H1 (cell line): ENCODE data around the gene TTLL9. TPM values are rescaled to one million over a fixed set of nuclear protein-coding genes. Genes with fewer than 3 reads are reported as not detected.

Experiments
- CTCF ChIA-PET: fragments of 300-600 bp; sonication (Branson Sonifier 250); formaldehyde crosslinking; loops from one replicate; lab custom pipeline; 2021; ENCODE audit not compliant: partially characterized antibody; lab: Charles Lee
- POLR2A ChIA-PET: fragments of 300-600 bp; sonication (Branson Sonifier 250); formaldehyde crosslinking; loops from one replicate; lab custom pipeline; 2021; ENCODE audit warnings: inconsistent platforms; ENCODE audit not compliant: partially characterized antibody; lab: Charles Lee
- DNase-seq, 2 experiments: peaks; one replicate each; pipeline versions ENCODE4 v3.0.0 to v3.0.0-alpha.2; 2010 to 2022; ENCODE audit warnings: low spot score in 2 of 2, low read depth in 1 of 2, mixed read lengths in 1 of 2
- FAIRE-seq: peaks from 2 replicates; lab custom pipeline; 2011; peaks lifted over from hg19 to GRCh38; lab: Jason Lieb, UNC
- H2AFZ ChIP-seq: 2 replicates; pipeline ENCODE4 v1.8.1; 2012; ENCODE audit warnings: low read length, inconsistent platforms
- H2AK5ac ChIP-seq: 2 replicates; pipeline ENCODE4 v1.6.1; 2013; ENCODE audit warnings: low read depth, low read length
- H2BK120ac ChIP-seq: replicated peaks from 2 replicates; pipeline ENCODE3; 2013; ENCODE audit warnings: low read depth, low read length, inconsistent platforms
- H2BK12ac ChIP-seq: 2 replicates; pipeline ENCODE4 v1.6.1; 2013; ENCODE audit warnings: low read depth, low read length
- H2BK15ac ChIP-seq: 2 replicates; pipeline ENCODE4 v1.6.1; 2013; ENCODE audit warnings: low read length
- H2BK20ac ChIP-seq: 2 replicates; pipeline ENCODE4 v1.6.1; 2013; ENCODE audit warnings: low read length
- H2BK5ac ChIP-seq: 2 replicates; pipeline ENCODE4 v1.6.1; 2013; ENCODE audit warnings: low read depth, low read length
- H3K14ac ChIP-seq: 2 replicates; pipeline ENCODE4 v1.6.1; 2013; ENCODE audit warnings: inconsistent platforms; ENCODE audit not compliant: insufficient read length
- H3K18ac ChIP-seq: 2 replicates; pipeline ENCODE4 v1.6.1; 2013; ENCODE audit warnings: low read length; ENCODE audit errors: extremely low read depth
- H3K23ac ChIP-seq: 2 replicates; pipeline ENCODE4 v1.6.1; 2013; ENCODE audit warnings: inconsistent platforms; ENCODE audit not compliant: insufficient read length
- H3K23me2 ChIP-seq: 2 replicates; pipeline ENCODE4 v1.6.1; 2013; ENCODE audit warnings: low read depth, low read length
- H3K27ac ChIP-seq: 2 replicates; pipeline ENCODE4 v1.6.1; 2011; ENCODE audit warnings: low read depth, low read length, inconsistent platforms
- H3K27me3 ChIP-seq, 4 experiments: replicated peaks in 1 of 4; 1 replicate in 1 of 4; 2 replicates in 3 of 4; pipeline versions ENCODE4 v1.6.1 to v1.8.1; 2011 to 2013; ENCODE audit warnings: low read length in 3 of 4, mild to moderate bottlenecking in 3 of 4, inconsistent platforms in 2 of 4, mixed read lengths in 2 of 4, moderate library complexity in 1 of 4; ENCODE audit not compliant: control insufficient read depth in 3 of 4, insufficient read depth in 3 of 4; ENCODE audit errors: extremely low read depth in 1 of 4
- H3K36me3 ChIP-seq, 4 experiments: 2 replicates each; pipeline versions ENCODE4 v1.6.1 to v1.8.1; 2011 to 2013; ENCODE audit warnings: mild to moderate bottlenecking in 4 of 4, low read length in 3 of 4, moderate library complexity in 2 of 4, control low read depth in 1 of 4, inconsistent platforms in 1 of 4; ENCODE audit not compliant: insufficient read depth in 4 of 4, control insufficient read depth in 2 of 4
- H3K4ac ChIP-seq: replicated peaks from 2 replicates; pipeline ENCODE3; 2013; ENCODE audit warnings: low read length, low read depth, mixed read lengths, inconsistent platforms; ENCODE audit not compliant: insufficient read length
- H3K4me1 ChIP-seq, 4 experiments: replicated peaks in 1 of 4; 1 replicate in 1 of 4; 2 replicates in 3 of 4; pipeline versions ENCODE4 v1.6.1 to v1.8.1; 2011 to 2013; ENCODE audit warnings: low read length in 3 of 4, inconsistent platforms in 2 of 4, mixed read lengths in 1 of 4; ENCODE audit not compliant: insufficient read depth in 4 of 4, control insufficient read depth in 3 of 4
- H3K4me2 ChIP-seq, 2 experiments: 2 replicates each; pipeline versions ENCODE4 v1.6.1 to v1.8.1; 2011 to 2013; ENCODE audit warnings: low read depth in 2 of 2, low read length in 2 of 2, control low read depth in 1 of 2, inconsistent platforms in 1 of 2, mild to moderate bottlenecking in 1 of 2; ENCODE audit not compliant: insufficient read depth in 1 of 2
- H3K4me3 ChIP-seq, 4 experiments: fragments of 200-600, 300-600 bp in 1 of 4; sonication (generic), shearing (Covaris generic), sonication (Bioruptor Twin) in 1 of 4; 2 replicates each; pipeline versions ENCODE4 v1.5.1 to v1.8.1; 2011 to 2016; ENCODE audit warnings: low read length in 4 of 4, low read depth in 3 of 4, control low read depth in 2 of 4, inconsistent platforms in 2 of 4, mild to moderate bottlenecking in 2 of 4, mixed read lengths in 1 of 4, moderate library complexity in 1 of 4; ENCODE audit not compliant: insufficient read depth in 2 of 4; ENCODE audit errors: extremely low read depth in 1 of 4
- H3K56ac ChIP-seq: replicated peaks from 2 replicates; pipeline ENCODE3; 2013; ENCODE audit warnings: low read depth, mild to moderate bottlenecking, mixed read lengths, low read length, inconsistent platforms; ENCODE audit not compliant: insufficient read length
- H3K79me1 ChIP-seq: 2 replicates; pipeline ENCODE4 v1.6.1; 2013; ENCODE audit warnings: low read depth, low read length, control low read depth
- H3K79me2 ChIP-seq, 2 experiments: 2 replicates each; pipeline versions ENCODE4 v1.6.1 to v1.8.1; 2012 to 2013; ENCODE audit warnings: low read length in 2 of 2, mild to moderate bottlenecking in 2 of 2, inconsistent platforms in 1 of 2; ENCODE audit not compliant: insufficient read depth in 2 of 2, control insufficient read depth in 1 of 2
- H3K9ac ChIP-seq, 4 experiments: replicated peaks in 1 of 4; 1 replicate in 1 of 4; 2 replicates in 3 of 4; pipeline versions ENCODE4 v1.6.1 to v1.8.1; 2011 to 2013; ENCODE audit warnings: low read depth in 3 of 4, low read length in 3 of 4, control low read depth in 2 of 4, mild to moderate bottlenecking in 2 of 4, moderate library complexity in 2 of 4, inconsistent platforms in 1 of 4; ENCODE audit errors: extremely low read depth in 1 of 4
- H3K9me3 ChIP-seq, 2 experiments: 2 replicates each; pipeline versions ENCODE4 v1.6.1 to v1.8.1; 2012 to 2013; ENCODE audit warnings: mild to moderate bottlenecking in 2 of 2, moderate library complexity in 2 of 2, control low read depth in 1 of 2, inconsistent platforms in 1 of 2, low read depth in 1 of 2, low read length in 1 of 2, mixed read lengths in 1 of 2; ENCODE audit not compliant: insufficient read depth in 2 of 2
- H4K20me1 ChIP-seq, 2 experiments: replicated peaks in 1 of 2; 2 replicates each; pipeline versions ENCODE3 to v1.8.1; 2011 to 2013; ENCODE audit warnings: inconsistent platforms in 2 of 2, low read length in 2 of 2, mild to moderate bottlenecking in 1 of 2; ENCODE audit not compliant: insufficient read depth in 2 of 2, control insufficient read depth in 1 of 2
- H4K5ac ChIP-seq: 2 replicates; pipeline ENCODE4 v1.6.1; 2013; ENCODE audit warnings: low read length, low read depth, mixed read lengths, inconsistent platforms; ENCODE audit not compliant: insufficient read length
- H4K8ac ChIP-seq: 2 replicates; pipeline ENCODE4 v1.8.0; 2013; ENCODE audit warnings: mild to moderate bottlenecking, moderate library complexity, low read length, inconsistent platforms; ENCODE audit not compliant: insufficient read depth; ENCODE audit errors: extremely low read depth
- H4K91ac ChIP-seq: replicated peaks from 2 replicates; pipeline ENCODE3; 2013; ENCODE audit warnings: low read length, mixed read lengths, inconsistent platforms; ENCODE audit not compliant: insufficient read length
- CHD2 ChIP-seq: IDR thresholded peaks from 2 replicates; pipeline ENCODE4 v1.6.1; 2012; ENCODE audit warnings: low read length, improper control_type of control experiment
- KDM1A ChIP-seq: fragments of 200-600, 300-600 bp; sonication (generic); IDR thresholded peaks from 2 replicates; pipeline ENCODE4 v1.7.1; 2016; ENCODE audit warnings: mild to moderate bottlenecking, low read length, borderline replicate concordance
- WGBS, 2 experiments: shearing (Covaris generic) in 1 of 2; methylation state at CpG; one replicate each; pipeline versions ENCODE4 v1.1.6 to v1.1.7; 2013 to 2015; ENCODE audit warnings: low lambda C conversion rate in 2 of 2, mixed read lengths in 2 of 2, inconsistent platforms in 1 of 2, low coverage in 1 of 2, missing lambda C conversion rate in 1 of 2; ENCODE audit not compliant: insufficient replicate concordance in 2 of 2, insufficient coverage in 1 of 2, insufficient read length in 1 of 2; ENCODE audit errors: extremely low coverage in 1 of 2, missing lambda C conversion rate in 1 of 2; 5-methylcytosine and 5-hydroxymethylcytosine counted together
- polyA plus RNA-seq, 7 experiments: library from polyadenylated mRNA; depleted of rRNA in 3 of 7; stranded (reverse) in 5 of 7; unstranded in 2 of 7; fragments of >200 nt in 5 of 7; fragments of 200-250 nt in 2 of 7; gene quantifications; 1 replicate in 5 of 7; 2 replicates in 1 of 7; 4 replicates in 1 of 7; pipeline versions ENCODE4 v1.2.1 to v1.2.3, GENCODE V29; 2011 to 2013; ENCODE audit warnings: missing spikeins in 2 of 7, mixed read lengths in 2 of 7
- total RNA-seq: library from RNA; stranded (reverse); fragmentation: NEBNext Ultra II Directional; extraction: Animal tissue kit (Norgen Biotek cat#: 25700); gene quantifications from 2 replicates; pipeline ENCODE4 v1.2.1, GENCODE V29; 2021

The TTLL9 gene
- total and polyA plus RNA-seq, 2 of the 8 experiments (the other 6 are each of a cell fraction or from before 2014, with no cell fraction given), result 0.06 TPM; not detected in 1

DNA sequence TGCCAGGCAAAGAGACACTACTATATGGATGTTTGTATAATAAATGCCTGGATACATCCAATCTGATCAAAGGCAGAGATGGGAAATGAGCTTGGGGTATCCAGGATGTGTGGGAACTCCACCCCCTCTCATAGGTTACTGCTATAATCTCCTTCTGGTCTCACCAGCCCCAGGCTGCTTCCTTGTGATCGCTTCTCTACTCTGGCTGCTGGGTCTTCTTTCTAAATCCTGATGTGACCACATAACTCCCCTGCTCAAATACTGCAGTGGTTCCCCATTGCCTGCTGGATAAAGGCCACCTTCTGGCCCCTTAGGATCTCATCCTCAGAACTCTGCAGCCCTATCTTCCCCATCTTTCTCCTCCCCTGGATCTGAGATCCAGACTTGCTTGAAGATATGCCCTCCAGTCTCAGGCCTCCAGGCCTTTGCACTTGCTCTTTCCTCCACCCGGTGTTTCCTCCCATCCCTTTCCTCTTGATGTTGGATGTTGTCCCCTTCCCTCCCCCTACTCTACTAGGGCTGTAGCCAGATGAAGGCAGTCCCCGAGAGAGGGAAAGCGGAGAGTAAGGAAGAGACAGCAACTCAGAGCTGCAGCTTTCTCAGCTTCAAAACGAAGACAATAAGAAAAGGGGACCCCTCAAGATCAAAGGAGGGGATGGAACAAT lies 96.7 kb downstream of the TTLL9 start:
- no peaks in the 10 kb centered on the region for H3K36me3 ChIP-seq
- peaks cover 0 to 12% (median 7%) of the 10 kb centered on the region in 4 experiments; a peak in 5 of 7 replicates for H3K4me1 ChIP-seq
- H3K79me2 ChIP-seq, result no peaks in the 10 kb centered on the region
- H3K27ac ChIP-seq, result no peak overlapping the region
- ChIA-PET CTCF (interaction anchor here (0.6 to 3.2 kb wide), 8 partner anchors 8 to 143 kb away, joined by 3 to 13 read pairs (median 6); partner anchors contain the start of gene PDRG1), POLR2A (interaction anchor here (1.0 to 1.7 kb wide), 3 partner anchors 15 to 105 kb away, joined by 3 to 4 read pairs (median 3); partner anchors contain the start of gene PDRG1)
- peak overlapping the region; percentile 36; the same call in 1 of the 2 replicates for H2AFZ ChIP-seq
- H3K56ac ChIP-seq, result peak overlapping the region; percentile 13
- no peak for DNase-seq
- H3K79me1 ChIP-seq, result no peaks in the 10 kb centered on the region
- H2BK5ac ChIP-seq, result peak overlapping the region; percentile 48; the same call in 1 of the 2 replicates
- H3K4me3 ChIP-seq, result peak overlapping the region; percentile 43 to 70 (median 60)
- H3K9me3 ChIP-seq, result no peaks in the 10 kb centered on the region
- no peak overlapping the region for H3K23ac ChIP-seq
- no peak overlapping the region for H2AK5ac ChIP-seq
- FAIRE-seq, result peak; percentile 91
- H4K20me1 ChIP-seq, result peaks cover 3 to 5% of the 10 kb centered on the region in 2 experiments
- H2BK120ac ChIP-seq, result peak overlapping the region; percentile 16
- no peak overlapping the region for H3K14ac ChIP-seq
- H3K4me2 ChIP-seq, result peak overlapping the region; percentile 87
- H2BK20ac ChIP-seq, result no peak overlapping the region
- H2BK12ac ChIP-seq, result no peak overlapping the region
- H2BK15ac ChIP-seq, result peak overlapping the region; percentile 31; the same call in 1 of the 2 replicates
- no peak overlapping the region for H4K8ac ChIP-seq
- H3K23me2 ChIP-seq, result peaks cover 3% of the 10 kb centered on the region; the same call in 1 of the 2 replicates
- no peak overlapping the region; the same call in 1 of the 2 replicates for H3K18ac ChIP-seq
- H3K27me3 ChIP-seq, result peaks cover 0 to 8% (median 2%) of the 10 kb centered on the region in 4 experiments; a peak in 5 of 7 replicates
- H3K9ac ChIP-seq, result peak overlapping the region in 1 of 4 experiments; percentile 16; a peak in 2 of 7 replicates
- no peak overlapping the region for H4K91ac ChIP-seq
- no peak overlapping the region for H3K4ac ChIP-seq
- H4K5ac ChIP-seq, result no peak overlapping the region
- WGBS, 2 experiments, result 26% methylated on average over 5 of the region's 5 CpGs; no CpG with 5 or more reads in 1 of the 2 experiments
- no peak for TF ChIP-seq KDM1A
- no peak for TF ChIP-seq CHD2
